Measurements from ENCODE around the gene NAALADL2. TPM values are rescaled to one million over a fixed set of nuclear protein-coding genes. Genes with fewer than 3 reads are reported as not detected.

Gene NAALADL2
- total RNA-seq, 1 donor from 2014 or later, result 12.5 TPM

GRCh38 chr3:175059788-175060187 is 200.7 kb downstream of the NAALADL2 start:
- no peaks in the 10 kb centered on the region for H3K36me3 ChIP-seq
- no peak overlapping the region for H3K4me3 ChIP-seq
- H3K27ac ChIP-seq, result no peak overlapping the region
- peaks cover 3% of the 10 kb centered on the region for H3K9me3 ChIP-seq
- TF ChIP-seq POLR2A (IDR thresholded peaks at IDR 0.05), result no peak
- no peak for TF ChIP-seq CTCF (IDR thresholded peaks at IDR 0.05)
- TF ChIP-seq POLR2AphosphoS5 (IDR thresholded peaks at IDR 0.05; ENCODE audit: insufficient read depth in 1 of 2, low read depth in 1 of 2), result no peak
- no peaks in the 10 kb centered on the region for H3K4me1 ChIP-seq
- H3K27me3 ChIP-seq, result no peaks in the 10 kb centered on the region
- DNase-seq (ENCODE audit: extremely low spot score in 2 of 2), result no peak
- intact Hi-C loops (cut with DNase I), result loop anchor here (2.0 kb wide), 1 partner anchor 31 kb away; no protein-coding TSS in a partner anchor

- H3K27me3 ChIP-seq, result no peaks in the 10 kb centered on the region
- no peaks in the 10 kb centered on the region for H3K4me1 ChIP-seq
- H3K27ac ChIP-seq, result no peak overlapping the region
- H3K4me3 ChIP-seq, result no peak overlapping the region
- H3K36me3 ChIP-seq, result no peaks in the 10 kb centered on the region
- TF ChIP-seq POLR2AphosphoS5 (IDR thresholded peaks at IDR 0.05; ENCODE audit: insufficient read depth in 1 of 2, low read depth in 1 of 2) (no peak), CTCF (IDR thresholded peaks at IDR 0.05) (no peak), POLR2A (IDR thresholded peaks at IDR 0.05) (no peak)
- intact Hi-C loops (cut with DNase I), result no loop called here
- DNase-seq (ENCODE audit: extremely low spot score in 2 of 2), result no peak
- H3K9me3 ChIP-seq, result no peaks in the 10 kb centered on the region
Measured at GRCh38 chr3:175065497-175065896, 206.4 kb downstream of the NAALADL2 start.

- Histone ChIP-seq H3K27ac (no peak overlapping the region), H3K27me3 (no peaks in the 10 kb centered on the region), H3K4me1 (no peaks in the 10 kb centered on the region), H3K4me3 (no peak overlapping the region), H3K36me3 (no peaks in the 10 kb centered on the region), H3K9me3 (no peaks in the 10 kb centered on the region)
- intact Hi-C loops (cut with DNase I), result loop anchor here (2.0 kb wide), 1 partner anchor 1298 kb away; no protein-coding TSS in a partner anchor
- TF ChIP-seq POLR2AphosphoS5 (IDR thresholded peaks at IDR 0.05; ENCODE audit: insufficient read depth in 1 of 2, low read depth in 1 of 2) (no peak), CTCF (IDR thresholded peaks at IDR 0.05) (no peak), POLR2A (IDR thresholded peaks at IDR 0.05) (no peak)
- no peak for DNase-seq (ENCODE audit: extremely low spot score in 2 of 2)
Measured at GRCh38 chr3:175066617-175067415, 207.7 kb downstream of the NAALADL2 start.

- no peak overlapping the region for H3K27ac ChIP-seq
- H3K27me3 ChIP-seq, result no peaks in the 10 kb centered on the region
- TF ChIP-seq POLR2AphosphoS5 (IDR thresholded peaks at IDR 0.05; ENCODE audit: insufficient read depth in 1 of 2, low read depth in 1 of 2) (no peak), POLR2A (IDR thresholded peaks at IDR 0.05) (no peak), CTCF (IDR thresholded peaks at IDR 0.05) (no peak)
- no peaks in the 10 kb centered on the region for H3K36me3 ChIP-seq
- no peak overlapping the region for H3K4me3 ChIP-seq
- DNase-seq (ENCODE audit: extremely low spot score in 2 of 2), result no peak
- no peaks in the 10 kb centered on the region for H3K4me1 ChIP-seq
- H3K9me3 ChIP-seq, result no peaks in the 10 kb centered on the region
- intact Hi-C loops (cut with DNase I), result no loop called here
Measured at GRCh38 chr3:175068587-175068986, 209.5 kb downstream of the NAALADL2 start.

GRCh38 chr3:175070946-175071345 is 211.8 kb downstream of the NAALADL2 start:
- no peaks in the 10 kb centered on the region for H3K36me3 ChIP-seq
- no peak overlapping the region for H3K27ac ChIP-seq
- H3K27me3 ChIP-seq, result no peaks in the 10 kb centered on the region
- H3K4me1 ChIP-seq, result no peaks in the 10 kb centered on the region
- DNase-seq (ENCODE audit: extremely low spot score in 2 of 2), result no peak
- intact Hi-C loops (cut with DNase I), result no loop called here
- H3K9me3 ChIP-seq, result no peaks in the 10 kb centered on the region
- H3K4me3 ChIP-seq, result no peak overlapping the region
- TF ChIP-seq POLR2AphosphoS5 (IDR thresholded peaks at IDR 0.05; ENCODE audit: insufficient read depth in 1 of 2, low read depth in 1 of 2), result no peak
- no peak for TF ChIP-seq CTCF (IDR thresholded peaks at IDR 0.05)
- TF ChIP-seq POLR2A (IDR thresholded peaks at IDR 0.05), result no peak

Measured in vagina (tissue), 2 donors.